GM21528 (cell line): ENCODE data around the gene FSD1.
"Not testable (repeated sequence)": the region's sequence is repeated elsewhere in the genome, so short reads cannot be mapped to it uniquely, and the experiment has no call there.

Experiments
- ATAC-seq: cut with Tn5 transposase; IDR thresholded peaks from one replicate; pipeline ENCODE4 v1.9.1; 2021; ENCODE audit warnings: mild to moderate bottlenecking, moderate library complexity; ENCODE audit not compliant: unreplicated experiment, low FRiP score

Gene FSD1

GRCh38 chr19:4284176-4284958 lies 20.0 kb upstream of the FSD1 start:
- ATAC-seq = no peak

GRCh38 chr19:4284974-4285373 lies 19.4 kb upstream of the FSD1 start:
- ATAC-seq = no peak

- not testable (repeated sequence) for ATAC-seq
These were observed 18.3 kb upstream of the FSD1 start for GRCh38 chr19:4286141-4286540.

- no peak for ATAC-seq
These were observed 16.2 kb upstream of the FSD1 start for GRCh38 chr19:4288091-4288777.

- ATAC-seq = no peak
These were observed 13.1 kb upstream of the FSD1 start for GRCh38 chr19:4291184-4291732.

- no peak for ATAC-seq
These were observed 11.9 kb upstream of the FSD1 start for GRCh38 chr19:4292515-4292914.

GRCh38 chr19:4294389-4294788 lies 10.0 kb upstream of the FSD1 start:
- ATAC-seq = no peak

GRCh38 chr19:4295972-4296771 lies 8.2 kb upstream of the FSD1 start:
- ATAC-seq = no peak

GRCh38 chr19:4297901-4298809 lies 6.2 kb upstream of the FSD1 start:
- ATAC-seq = no peak

GRCh38 chr19:4298810-4299550 lies 5.4 kb upstream of the FSD1 start:
- ATAC-seq = no peak

- no peak for ATAC-seq
These were observed 3.8 kb upstream of the FSD1 start for GRCh38 chr19:4300589-4300988.

GRCh38 chr19:4301590-4302242 lies 2.7 kb upstream of the FSD1 start:
- ATAC-seq = no peak

- ATAC-seq = no peak
These were observed 2.2 kb upstream of the FSD1 start, which contains the start of gene TMIGD2 for GRCh38 chr19:4302243-4302640. Gene TMIGD2 (minus strand): TSS chr19:4302389. CDS start chr19:4302385, 4 bp downstream.

GRCh38 chr19:4303819-4304537 lies 420 bp upstream of the FSD1 start:
- no peak for ATAC-seq

- no peak for ATAC-seq
These were observed 837 bp downstream of the FSD1 start for GRCh38 chr19:4305257-4305612.

GRCh38 chr19:4305659-4306058 lies 1.3 kb downstream of the FSD1 start:
- no peak for ATAC-seq

GRCh38 chr19:4310247-4311121 lies 6.1 kb downstream of the FSD1 start:
- no peak for ATAC-seq
